PC-3 (cell line): Measurements from ENCODE around the gene WDR45B.

Experiments used
- CTCF ChIP-seq: fragments of 300-600 bp; sonication (generic); conservative IDR thresholded peaks from 2 replicates; pipeline ENCODE4 v1.5.1; 2017; ENCODE audit warnings: antibody characterized with exemption, low read depth, mild to moderate bottlenecking, low read length
- EZH2 ChIP-seq: fragments of 300-600 bp; sonication (generic); IDR thresholded peaks from one replicate; pipeline ENCODE4 v1.6.1; 2017; ENCODE audit warnings: antibody characterized with exemption, mild to moderate bottlenecking, low read length; ENCODE audit not compliant: unreplicated experiment
- EZH2phosphoT487 ChIP-seq: fragments of 300-600 bp; sonication (generic); IDR thresholded peaks from 2 replicates; pipeline ENCODE4 v1.6.1; 2018; ENCODE audit warnings: mild to moderate bottlenecking, antibody characterized with exemption, low read length, borderline replicate concordance

- TF ChIP-seq CTCF, result no peak
- no peak for TF ChIP-seq EZH2
- no peak for TF ChIP-seq EZH2phosphoT487
Observed at GRCh38 chr17:82616021-82616711, 32.1 kb downstream of the WDR45B start.
